ENCODE data around the gene PHF21A. TPM values are rescaled to one million over a fixed set of nuclear protein-coding genes. Genes with fewer than 3 reads are reported as not detected.
A peak's percentile ranks its signal among the peaks of the same experiment; 100 is the strongest.
"Not testable (repeated sequence)": the region's sequence is repeated elsewhere in the genome, so short reads cannot be mapped to it uniquely, and the experiment has no call there.

Gene PHF21A
- total and polyA plus RNA-seq, 7 donors: 4.1 to 21.3 (median 17.2) TPM

DNA sequence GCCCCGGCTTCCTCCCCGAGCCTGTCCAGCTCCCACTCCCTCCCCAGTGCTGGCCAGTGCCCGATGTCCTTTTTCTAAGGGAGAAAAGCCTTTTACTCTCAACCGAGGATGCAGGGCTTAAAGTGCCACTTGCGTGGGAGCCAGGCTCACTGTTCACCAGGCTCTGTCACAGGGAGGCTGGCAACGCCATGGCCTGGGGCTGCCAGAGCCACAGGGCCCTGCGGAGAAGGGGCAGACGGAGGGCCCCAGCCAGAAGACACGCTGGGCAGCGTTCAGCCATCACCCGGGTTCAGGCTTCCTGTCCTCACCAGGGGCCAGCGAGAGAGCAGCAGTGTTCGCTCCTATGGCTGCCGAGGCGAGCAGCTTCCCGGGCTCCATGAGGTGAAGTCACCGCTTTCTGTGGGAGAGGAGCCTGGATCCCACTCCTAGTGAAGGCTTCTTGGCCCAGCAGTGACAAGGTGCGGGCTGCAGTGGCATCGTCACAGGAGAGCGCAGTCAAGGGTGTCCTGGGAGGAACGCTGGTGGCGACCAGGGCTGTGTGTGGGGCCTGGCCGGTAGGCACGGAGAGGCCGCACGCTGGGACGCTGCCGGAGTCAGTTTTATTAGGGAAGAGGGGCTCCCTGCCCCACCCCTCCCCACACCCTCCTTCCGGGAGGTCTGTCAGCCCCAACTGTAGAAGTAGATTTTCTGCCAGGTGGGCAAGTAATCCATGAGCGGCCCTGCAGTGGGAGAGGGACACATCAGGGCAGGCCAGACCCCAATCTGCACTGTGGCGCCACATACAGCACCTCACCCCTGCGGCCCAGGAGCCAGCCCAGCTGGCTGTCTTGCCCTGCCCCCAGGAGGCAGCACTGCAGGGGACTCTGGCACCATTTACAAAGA, 211.4 kb downstream of the PHF21A start:
- Histone ChIP-seq H3K36me3 (ENCODE audit: insufficient read depth in 1 of 2, low read depth in 1 of 2) (peaks cover 3 to 58% of the 10 kb centered on the region in 2 donors), H3K27me3 (ENCODE audit: insufficient read depth in 3 of 3, low read length in 2 of 3) (no peaks in the 10 kb centered on the region), H3K27ac (no peak overlapping the region), H3K9me3 (no peaks in the 10 kb centered on the region), H3K4me3 (no peak overlapping the region), H3K4me1 (no peaks in the 10 kb centered on the region)
- no peak for ATAC-seq
- DNase-seq: no peak
- intact Hi-C loops (cut with DNase I): loop anchor here in 1 of 2 donors (10.0 kb wide), 1 partner anchor 45 kb away; no protein-coding TSS in a partner anchor
- WGBS, 3 donors: 82 to 86% (median 84%) methylated on average over 32 of the region's 32 CpGs
- TF ChIP-seq, protein P1, sequence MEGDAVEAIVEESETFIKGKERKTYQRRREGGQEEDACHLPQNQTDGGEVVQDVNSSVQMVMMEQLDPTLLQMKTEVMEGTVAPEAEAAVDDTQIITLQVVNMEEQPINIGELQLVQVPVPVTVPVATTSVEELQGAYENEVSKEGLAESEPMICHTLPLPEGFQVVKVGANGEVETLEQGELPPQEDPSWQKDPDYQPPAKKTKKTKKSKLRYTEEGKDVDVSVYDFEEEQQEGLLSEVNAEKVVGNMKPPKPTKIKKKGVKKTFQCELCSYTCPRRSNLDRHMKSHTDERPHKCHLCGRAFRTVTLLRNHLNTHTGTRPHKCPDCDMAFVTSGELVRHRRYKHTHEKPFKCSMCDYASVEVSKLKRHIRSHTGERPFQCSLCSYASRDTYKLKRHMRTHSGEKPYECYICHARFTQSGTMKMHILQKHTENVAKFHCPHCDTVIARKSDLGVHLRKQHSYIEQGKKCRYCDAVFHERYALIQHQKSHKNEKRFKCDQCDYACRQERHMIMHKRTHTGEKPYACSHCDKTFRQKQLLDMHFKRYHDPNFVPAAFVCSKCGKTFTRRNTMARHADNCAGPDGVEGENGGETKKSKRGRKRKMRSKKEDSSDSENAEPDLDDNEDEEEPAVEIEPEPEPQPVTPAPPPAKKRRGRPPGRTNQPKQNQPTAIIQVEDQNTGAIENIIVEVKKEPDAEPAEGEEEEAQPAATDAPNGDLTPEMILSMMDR (IDR thresholded peaks at IDR 0.05): no peak

DNA sequence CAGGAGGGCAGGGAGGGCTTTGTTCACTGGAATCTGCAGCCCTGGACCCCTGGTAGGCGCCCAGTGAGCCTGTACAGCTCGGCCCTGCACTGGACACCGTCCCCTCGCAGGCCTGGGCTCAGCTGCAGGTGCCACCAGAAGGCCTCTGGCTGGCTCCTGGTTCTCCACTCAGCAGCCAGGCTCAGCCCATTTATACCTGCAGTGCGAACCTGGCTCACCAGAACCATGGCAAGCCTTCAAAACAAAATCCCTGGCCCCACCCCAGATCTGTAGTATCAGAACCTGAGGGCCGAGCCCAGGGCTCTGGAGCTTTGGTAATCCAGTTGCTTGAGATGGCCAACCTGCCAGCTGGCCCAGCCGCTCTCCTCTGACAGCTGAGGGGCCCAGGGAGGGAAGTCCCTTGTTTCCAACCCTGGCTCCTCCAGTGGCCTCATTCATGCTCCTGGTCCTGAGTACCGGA, 213.3 kb downstream of the PHF21A start:
- H3K27ac ChIP-seq: no peak overlapping the region
- no peaks in the 10 kb centered on the region for H3K27me3 ChIP-seq (ENCODE audit: insufficient read depth in 3 of 3, low read length in 2 of 3)
- H3K4me1 ChIP-seq: no peaks in the 10 kb centered on the region
- intact Hi-C loops (cut with DNase I): no loop called here
- WGBS, 3 donors: 39 to 57% (median 43%) methylated on average over 7 to 8 of the region's 8 CpGs
- H3K9me3 ChIP-seq: no peaks in the 10 kb centered on the region
- ATAC-seq (peak; percentile 10 to 37 (median 35)), DNase-seq (no peak)
- no peak overlapping the region for H3K4me3 ChIP-seq
- peaks cover 0 to 39% of the 10 kb centered on the region in 2 donors for H3K36me3 ChIP-seq (ENCODE audit: insufficient read depth in 1 of 2, low read depth in 1 of 2)
- TF ChIP-seq, protein P1 (IDR thresholded peaks at IDR 0.05): no peak

DNA sequence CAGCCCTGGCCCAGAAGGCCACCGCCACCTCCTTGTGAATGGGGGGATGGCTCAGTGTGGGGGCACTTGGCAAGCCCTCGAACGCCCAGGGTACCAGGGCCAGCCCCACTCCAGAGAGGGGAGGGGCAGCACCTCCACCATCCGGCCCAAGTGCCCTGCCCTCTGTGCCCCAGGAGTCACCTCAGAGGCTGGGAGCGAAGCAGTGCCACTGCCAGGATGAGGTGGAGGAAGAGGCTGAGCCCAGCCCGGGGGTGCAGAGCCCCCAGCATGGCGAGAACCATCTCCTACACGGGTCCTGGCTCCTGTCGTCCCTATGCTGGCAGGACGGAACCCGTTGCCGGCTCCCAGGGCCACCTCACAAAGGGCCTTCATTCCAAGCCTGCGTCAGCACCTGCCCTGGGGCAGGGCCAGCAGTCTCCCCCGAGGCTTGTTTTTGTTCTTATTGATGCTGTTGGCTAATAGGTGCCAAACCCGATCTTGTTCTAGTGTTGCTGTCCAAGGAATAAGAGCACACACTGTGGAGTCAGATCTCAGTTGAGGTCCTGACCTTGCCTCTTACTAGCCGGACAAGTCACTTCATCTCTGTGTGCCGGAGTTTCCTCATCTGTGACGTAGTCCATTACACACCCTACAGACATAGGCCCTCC, 214.2 kb downstream of the PHF21A start, which contains the start of gene FREY1:
TSS of gene FREY1 (minus strand) at position 307 of the 647 bp plus-strand sequence. CDS start at position 281, 26 bp downstream.
- ATAC-seq: peak in 3 of 4 donors; percentile 8 to 35 (median 20)
- WGBS, 3 donors: 56 to 73% (median 63%) methylated on average over 15 to 18 of the region's 18 CpGs
- peaks cover 0 to 31% of the 10 kb centered on the region in 2 donors for H3K36me3 ChIP-seq (ENCODE audit: insufficient read depth in 1 of 2, low read depth in 1 of 2)
- no peaks in the 10 kb centered on the region for H3K4me1 ChIP-seq
- DNase-seq: no peak
- intact Hi-C loops (cut with DNase I): no loop called here
- TF ChIP-seq, protein P1 (IDR thresholded peaks at IDR 0.05): no peak
- H3K9me3 ChIP-seq: no peaks in the 10 kb centered on the region
- H3K27me3 ChIP-seq (ENCODE audit: insufficient read depth in 3 of 3, low read length in 2 of 3): no peaks in the 10 kb centered on the region
- no peak within 1 kb of the TSS for H3K27ac ChIP-seq
- H3K4me3 ChIP-seq: no peak within 1 kb of the TSS

DNA sequence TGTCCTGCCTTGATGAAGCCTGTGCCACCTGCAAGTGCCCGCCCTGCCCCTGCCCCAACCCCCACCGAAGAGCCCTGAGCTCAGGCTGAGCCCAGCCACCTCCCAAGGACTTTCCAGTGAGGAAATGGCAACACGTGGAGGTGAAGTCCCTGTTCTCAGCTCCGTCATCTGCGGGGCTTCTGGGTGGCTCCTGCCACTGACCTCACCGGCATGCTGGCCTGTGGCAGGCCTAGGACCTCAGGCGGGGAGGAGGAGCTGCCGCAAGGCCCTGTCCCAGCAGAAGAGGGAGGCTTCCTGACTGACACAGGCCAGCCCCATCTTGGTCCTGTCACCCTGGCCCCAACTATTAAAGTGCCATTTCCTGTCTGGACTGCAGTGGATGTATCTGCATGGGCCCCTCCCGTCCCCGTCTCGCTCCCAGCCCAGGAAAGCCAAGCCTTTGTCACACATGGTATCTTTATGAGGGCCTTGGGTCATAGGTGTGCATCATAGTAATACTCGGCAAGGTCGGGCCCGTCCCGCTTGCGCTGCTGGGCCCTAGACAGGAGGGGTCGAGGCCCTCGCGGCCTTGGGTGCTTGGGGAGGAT, 215.1 kb downstream of the PHF21A start:
- Histone ChIP-seq H3K36me3 (ENCODE audit: insufficient read depth in 1 of 2, low read depth in 1 of 2) (peaks cover 0 to 22% of the 10 kb centered on the region in 2 donors), H3K27ac (no peak overlapping the region), H3K9me3 (no peaks in the 10 kb centered on the region), H3K4me3 (no peak overlapping the region), H3K4me1 (no peaks in the 10 kb centered on the region), H3K27me3 (ENCODE audit: insufficient read depth in 3 of 3, low read length in 2 of 3) (no peaks in the 10 kb centered on the region)
- intact Hi-C loops (cut with DNase I): no loop called here
- TF ChIP-seq, protein P1 (IDR thresholded peaks at IDR 0.05): no peak
- 69 to 75% (median 71%) methylated on average over 19 of the region's 19 CpGs for WGBS, 3 donors
- DNase-seq (no peak), ATAC-seq (no peak)

DNA sequence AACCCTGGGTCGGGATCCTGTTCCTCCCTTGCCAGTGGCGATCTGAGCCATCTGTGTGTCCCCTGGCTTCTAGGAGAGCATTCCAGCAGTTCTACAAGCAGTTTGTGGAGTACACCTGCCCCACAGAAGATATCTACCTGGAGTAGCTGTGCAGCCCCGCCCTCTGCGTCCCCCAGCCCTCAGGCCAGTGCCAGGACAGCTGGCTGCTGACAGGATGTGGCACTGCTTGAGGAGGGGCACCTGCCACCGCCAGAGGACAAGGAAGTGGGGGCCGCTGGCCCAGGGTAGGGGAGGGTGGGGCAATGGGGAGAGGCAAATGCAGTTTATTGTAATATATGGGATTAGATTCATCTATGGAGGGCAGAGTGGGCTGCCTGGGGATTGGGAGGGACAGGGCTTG, 215.7 kb downstream of the PHF21A start:
- intact Hi-C loops (cut with DNase I); H3K9me3 ChIP-seq; H3K27me3 ChIP-seq (ENCODE audit: insufficient read depth in 3 of 3, low read length in 2 of 3); H3K4me3 ChIP-seq; H3K27ac ChIP-seq; ATAC-seq; H3K4me1 ChIP-seq; DNase-seq: not testable (repeated sequence)
- H3K36me3 ChIP-seq (ENCODE audit: insufficient read depth in 1 of 2, low read depth in 1 of 2): peaks cover 0 to 16% of the 10 kb centered on the region in 2 donors
- 65 to 78% (median 71%) methylated on average over 6 of the region's 6 CpGs for WGBS, 3 donors

Measured in psoas muscle (tissue), 8 donors.